ENCODE results near the gene REL. TPM values are rescaled to one million over a fixed set of nuclear protein-coding genes. Genes with fewer than 3 reads are reported as not detected.

REL gene
- total RNA-seq, result 10 to 100 TPM; 10.5 to 17.3 (median 12.7) TPM

GRCh38 chr2:60881047-60881932, at the start of gene REL:
TSS of gene REL (plus strand) at chr2:60881574. CDS start at chr2:60881841, 267 bp downstream.
- TF ChIP-seq POLR2A (IDR thresholded peaks at IDR 0.05) (peak; percentile 79 to 90), EP300 (IDR thresholded peaks at IDR 0.05) (peak; percentile 6 to 98)
- TF ChIP-seq, protein P1, sequence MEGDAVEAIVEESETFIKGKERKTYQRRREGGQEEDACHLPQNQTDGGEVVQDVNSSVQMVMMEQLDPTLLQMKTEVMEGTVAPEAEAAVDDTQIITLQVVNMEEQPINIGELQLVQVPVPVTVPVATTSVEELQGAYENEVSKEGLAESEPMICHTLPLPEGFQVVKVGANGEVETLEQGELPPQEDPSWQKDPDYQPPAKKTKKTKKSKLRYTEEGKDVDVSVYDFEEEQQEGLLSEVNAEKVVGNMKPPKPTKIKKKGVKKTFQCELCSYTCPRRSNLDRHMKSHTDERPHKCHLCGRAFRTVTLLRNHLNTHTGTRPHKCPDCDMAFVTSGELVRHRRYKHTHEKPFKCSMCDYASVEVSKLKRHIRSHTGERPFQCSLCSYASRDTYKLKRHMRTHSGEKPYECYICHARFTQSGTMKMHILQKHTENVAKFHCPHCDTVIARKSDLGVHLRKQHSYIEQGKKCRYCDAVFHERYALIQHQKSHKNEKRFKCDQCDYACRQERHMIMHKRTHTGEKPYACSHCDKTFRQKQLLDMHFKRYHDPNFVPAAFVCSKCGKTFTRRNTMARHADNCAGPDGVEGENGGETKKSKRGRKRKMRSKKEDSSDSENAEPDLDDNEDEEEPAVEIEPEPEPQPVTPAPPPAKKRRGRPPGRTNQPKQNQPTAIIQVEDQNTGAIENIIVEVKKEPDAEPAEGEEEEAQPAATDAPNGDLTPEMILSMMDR (IDR thresholded peaks at IDR 0.05), result peak in 2 of 5 experiments; percentile 18 to 28
- Histone ChIP-seq H3K27ac (peak within 1 kb of the TSS; percentile 96 to 99 (median 98)), H3K27me3 (no peaks in the 10 kb centered on the region), H3K4me1 (peaks cover 0 to 33% (median 8%) of the 10 kb centered on the region in 4 donors), H3K36me3 (no peaks in the 10 kb centered on the region), H3K9me3 (no peaks in the 10 kb centered on the region), H3K4me3 (peak within 1 kb of the TSS; percentile 69 to 96 (median 90))
- 0% methylated on average over 3 to 83 of the region's 90 CpGs for WGBS, 2 donors
- DNase-seq (ENCODE audit: low spot score in 2 of 2), result peak; percentile 73 to 77

DNA sequence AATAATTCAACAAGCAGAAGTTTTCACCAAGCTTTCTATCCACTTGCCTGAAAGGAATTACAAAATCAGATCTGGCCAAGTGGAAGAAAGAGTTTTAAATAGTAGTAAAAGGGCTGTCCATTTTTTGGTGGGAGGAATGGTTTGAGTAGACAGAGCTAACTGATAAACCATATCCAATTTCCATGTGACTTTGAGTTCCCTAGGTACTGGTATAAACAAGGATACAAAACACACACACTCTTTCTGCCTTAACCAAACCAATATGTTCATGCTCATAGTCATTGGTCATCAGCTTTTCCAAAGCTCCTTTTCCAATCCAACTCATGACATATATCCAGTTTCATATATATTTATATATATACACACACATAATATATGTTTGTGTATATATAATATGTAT, 49.5 kb upstream of the REL start:
- DNase-seq (ENCODE audit: low spot score in 2 of 2), result no peak
- H3K4me1 ChIP-seq, result peaks cover 0 to 3% (median 0%) of the 10 kb centered on the region in 4 donors

DNA sequence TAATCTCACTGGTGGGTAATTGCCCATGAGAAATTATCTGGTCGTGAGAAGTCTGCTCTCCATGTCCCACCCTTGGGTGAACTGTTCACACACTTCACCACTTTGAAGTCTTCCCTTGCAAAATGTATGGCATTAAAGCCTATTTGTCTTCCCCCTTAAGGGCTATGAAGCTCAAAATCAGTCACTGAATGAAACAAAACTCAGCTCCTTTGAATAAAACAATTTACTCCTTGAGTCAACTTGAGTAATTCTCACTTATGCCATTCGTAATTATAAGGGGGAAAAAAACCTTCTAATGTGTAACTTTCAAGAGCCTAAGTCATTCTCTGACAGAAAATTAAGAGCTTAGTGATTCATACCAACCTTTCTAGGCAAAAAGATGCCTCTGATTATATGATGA, 48.8 kb upstream of the REL start:
- DNase-seq (ENCODE audit: low spot score in 2 of 2), result no peak
- Histone ChIP-seq H3K27me3 (no peaks in the 10 kb centered on the region), H3K4me3 (no peak overlapping the region), H3K4me1 (peaks cover 0 to 3% (median 0%) of the 10 kb centered on the region in 4 donors), H3K9me3 (no peaks in the 10 kb centered on the region), H3K27ac (no peak overlapping the region), H3K36me3 (no peaks in the 10 kb centered on the region)
- TF ChIP-seq, protein P1 (IDR thresholded peaks at IDR 0.05), result no peak
- TF ChIP-seq POLR2A (IDR thresholded peaks at IDR 0.05) (no peak), EP300 (IDR thresholded peaks at IDR 0.05) (no peak)
- 33 to 50% methylated on average over 2 of the region's 2 CpGs for WGBS, 2 donors

More for the DNA sequence above, 49.5 kb upstream of the REL start:
- Histone ChIP-seq H3K9me3 (no peaks in the 10 kb centered on the region), H3K27me3 (no peaks in the 10 kb centered on the region), H3K27ac (no peak overlapping the region), H3K36me3 (no peaks in the 10 kb centered on the region), H3K4me3 (no peak overlapping the region)
- TF ChIP-seq POLR2A (IDR thresholded peaks at IDR 0.05), result no peak
- TF ChIP-seq EP300 (IDR thresholded peaks at IDR 0.05), result no peak
- TF ChIP-seq, protein P1 (IDR thresholded peaks at IDR 0.05), result no peak

DNA sequence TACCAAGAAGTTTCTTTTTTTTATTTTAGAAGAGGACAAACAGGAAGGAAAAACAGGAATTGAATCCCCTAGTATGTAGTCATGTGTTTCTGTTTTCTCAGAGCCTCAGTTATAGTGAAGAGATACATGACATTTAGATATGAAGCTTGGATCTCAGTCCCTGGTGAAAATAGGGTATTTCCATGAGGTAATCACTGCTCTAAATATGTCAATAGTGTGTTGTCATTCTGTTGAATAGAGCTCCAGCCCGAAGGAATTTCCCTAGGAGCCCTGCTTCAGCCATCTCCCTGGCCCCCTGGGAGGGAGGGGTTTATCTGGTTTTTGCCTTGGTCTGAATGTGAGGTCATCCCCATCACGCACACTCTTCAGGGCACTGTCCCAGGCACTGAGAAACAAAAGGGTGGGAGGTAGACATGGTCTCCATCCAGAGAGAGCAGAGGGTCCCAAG, 47.1 kb upstream of the REL start:
- H3K27me3 ChIP-seq, result no peaks in the 10 kb centered on the region
- peaks cover 0 to 3% (median 0%) of the 10 kb centered on the region in 4 donors for H3K4me1 ChIP-seq
- H3K36me3 ChIP-seq, result no peaks in the 10 kb centered on the region
- DNase-seq (ENCODE audit: low spot score in 2 of 2), result no peak
- no peak overlapping the region for H3K4me3 ChIP-seq
- TF ChIP-seq EP300 (IDR thresholded peaks at IDR 0.05), result no peak
- TF ChIP-seq POLR2A (IDR thresholded peaks at IDR 0.05), result no peak
- TF ChIP-seq, protein P1 (IDR thresholded peaks at IDR 0.05), result no peak
- no peaks in the 10 kb centered on the region for H3K9me3 ChIP-seq
- H3K27ac ChIP-seq, result no peak overlapping the region
- 23 to 30% methylated on average over 2 of the region's 2 CpGs for WGBS, 2 donors

DNA sequence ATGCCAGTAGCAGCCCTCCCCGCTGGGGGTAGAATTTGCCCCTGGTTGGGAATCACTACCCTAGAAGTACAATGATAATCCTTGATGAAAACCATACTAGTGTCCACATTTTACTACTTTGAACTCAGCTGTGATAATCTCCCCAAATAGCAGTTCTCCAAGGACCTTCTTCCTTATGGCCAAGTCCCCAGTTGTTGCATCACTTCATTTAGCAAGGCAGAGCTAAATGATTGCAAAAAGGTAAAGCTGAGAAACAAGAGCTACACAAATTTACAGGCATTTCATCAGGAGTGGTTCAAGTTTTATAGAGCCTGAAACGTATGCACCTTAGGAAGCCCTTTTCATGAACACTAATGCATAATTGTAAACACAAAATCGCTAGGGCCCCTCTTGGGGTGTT, 44.9 kb upstream of the REL start:
- DNase-seq (ENCODE audit: low spot score in 2 of 2), result no peak
- 75 to 78% methylated on average over 3 of the region's 3 CpGs for WGBS, 2 donors
- Histone ChIP-seq H3K4me1 (peaks cover 0 to 3% (median 0%) of the 10 kb centered on the region in 4 donors), H3K4me3 (no peak overlapping the region), H3K27me3 (no peaks in the 10 kb centered on the region), H3K36me3 (no peaks in the 10 kb centered on the region), H3K27ac (no peak overlapping the region), H3K9me3 (no peaks in the 10 kb centered on the region)
- TF ChIP-seq POLR2A (IDR thresholded peaks at IDR 0.05), result no peak
- TF ChIP-seq, protein P1 (IDR thresholded peaks at IDR 0.05), result no peak
- no peak for TF ChIP-seq EP300 (IDR thresholded peaks at IDR 0.05)

Measured in tibial nerve (tissue), 4 donors.